H1 (cell line): ENCODE data around the gene SLC35A3. TPM values are rescaled to one million over a fixed set of nuclear protein-coding genes. Genes with fewer than 3 reads are reported as not detected.

ENCODE experiments used
- CTCF ChIA-PET: fragments of 300-600 bp; sonication (Branson Sonifier 250); formaldehyde crosslinking; loops from one replicate; lab custom pipeline; 2021; ENCODE audit not compliant: partially characterized antibody; lab: Charles Lee
- POLR2A ChIA-PET: fragments of 300-600 bp; sonication (Branson Sonifier 250); formaldehyde crosslinking; loops from one replicate; lab custom pipeline; 2021; ENCODE audit warnings: inconsistent platforms; ENCODE audit not compliant: partially characterized antibody; lab: Charles Lee
- DNase-seq, 2 experiments: peaks; one replicate each; pipeline versions ENCODE4 v3.0.0 to v3.0.0-alpha.2; 2010 to 2022; ENCODE audit warnings: low spot score in 2 of 2, low read depth in 1 of 2, mixed read lengths in 1 of 2
- FAIRE-seq: peaks from 2 replicates; lab custom pipeline; 2011; peaks lifted over from hg19 to GRCh38; lab: Jason Lieb, UNC
- H2AFZ ChIP-seq: 2 replicates; pipeline ENCODE4 v1.8.1; 2012; ENCODE audit warnings: low read length, inconsistent platforms
- H2AK5ac ChIP-seq: 2 replicates; pipeline ENCODE4 v1.6.1; 2013; ENCODE audit warnings: low read depth, low read length
- H2BK120ac ChIP-seq: replicated peaks from 2 replicates; pipeline ENCODE3; 2013; ENCODE audit warnings: low read depth, low read length, inconsistent platforms
- H2BK12ac ChIP-seq: 2 replicates; pipeline ENCODE4 v1.6.1; 2013; ENCODE audit warnings: low read depth, low read length
- H2BK15ac ChIP-seq: 2 replicates; pipeline ENCODE4 v1.6.1; 2013; ENCODE audit warnings: low read length
- H2BK20ac ChIP-seq: 2 replicates; pipeline ENCODE4 v1.6.1; 2013; ENCODE audit warnings: low read length
- H2BK5ac ChIP-seq: 2 replicates; pipeline ENCODE4 v1.6.1; 2013; ENCODE audit warnings: low read depth, low read length
- H3K14ac ChIP-seq: 2 replicates; pipeline ENCODE4 v1.6.1; 2013; ENCODE audit warnings: inconsistent platforms; ENCODE audit not compliant: insufficient read length
- H3K18ac ChIP-seq: 2 replicates; pipeline ENCODE4 v1.6.1; 2013; ENCODE audit warnings: low read length; ENCODE audit errors: extremely low read depth
- H3K23ac ChIP-seq: 2 replicates; pipeline ENCODE4 v1.6.1; 2013; ENCODE audit warnings: inconsistent platforms; ENCODE audit not compliant: insufficient read length
- H3K23me2 ChIP-seq: 2 replicates; pipeline ENCODE4 v1.6.1; 2013; ENCODE audit warnings: low read depth, low read length
- H3K27ac ChIP-seq: 2 replicates; pipeline ENCODE4 v1.6.1; 2011; ENCODE audit warnings: low read depth, low read length, inconsistent platforms
- H3K27me3 ChIP-seq, 4 experiments: replicated peaks in 1 of 4; 1 replicate in 1 of 4; 2 replicates in 3 of 4; pipeline versions ENCODE4 v1.6.1 to v1.8.1; 2011 to 2013; ENCODE audit warnings: low read length in 3 of 4, mild to moderate bottlenecking in 3 of 4, inconsistent platforms in 2 of 4, mixed read lengths in 2 of 4, moderate library complexity in 1 of 4; ENCODE audit not compliant: control insufficient read depth in 3 of 4, insufficient read depth in 3 of 4; ENCODE audit errors: extremely low read depth in 1 of 4
- H3K36me3 ChIP-seq, 4 experiments: 2 replicates each; pipeline versions ENCODE4 v1.6.1 to v1.8.1; 2011 to 2013; ENCODE audit warnings: mild to moderate bottlenecking in 4 of 4, low read length in 3 of 4, moderate library complexity in 2 of 4, control low read depth in 1 of 4, inconsistent platforms in 1 of 4; ENCODE audit not compliant: insufficient read depth in 4 of 4, control insufficient read depth in 2 of 4
- H3K4ac ChIP-seq: replicated peaks from 2 replicates; pipeline ENCODE3; 2013; ENCODE audit warnings: low read length, low read depth, mixed read lengths, inconsistent platforms; ENCODE audit not compliant: insufficient read length
- H3K4me1 ChIP-seq, 4 experiments: replicated peaks in 1 of 4; 1 replicate in 1 of 4; 2 replicates in 3 of 4; pipeline versions ENCODE4 v1.6.1 to v1.8.1; 2011 to 2013; ENCODE audit warnings: low read length in 3 of 4, inconsistent platforms in 2 of 4, mixed read lengths in 1 of 4; ENCODE audit not compliant: insufficient read depth in 4 of 4, control insufficient read depth in 3 of 4
- H3K4me2 ChIP-seq, 2 experiments: 2 replicates each; pipeline versions ENCODE4 v1.6.1 to v1.8.1; 2011 to 2013; ENCODE audit warnings: low read depth in 2 of 2, low read length in 2 of 2, control low read depth in 1 of 2, inconsistent platforms in 1 of 2, mild to moderate bottlenecking in 1 of 2; ENCODE audit not compliant: insufficient read depth in 1 of 2
- H3K4me3 ChIP-seq, 4 experiments: fragments of 200-600, 300-600 bp in 1 of 4; sonication (generic), shearing (Covaris generic), sonication (Bioruptor Twin) in 1 of 4; 2 replicates each; pipeline versions ENCODE4 v1.5.1 to v1.8.1; 2011 to 2016; ENCODE audit warnings: low read length in 4 of 4, low read depth in 3 of 4, control low read depth in 2 of 4, inconsistent platforms in 2 of 4, mild to moderate bottlenecking in 2 of 4, mixed read lengths in 1 of 4, moderate library complexity in 1 of 4; ENCODE audit not compliant: insufficient read depth in 2 of 4; ENCODE audit errors: extremely low read depth in 1 of 4
- H3K56ac ChIP-seq: replicated peaks from 2 replicates; pipeline ENCODE3; 2013; ENCODE audit warnings: low read depth, mild to moderate bottlenecking, mixed read lengths, low read length, inconsistent platforms; ENCODE audit not compliant: insufficient read length
- H3K79me1 ChIP-seq: 2 replicates; pipeline ENCODE4 v1.6.1; 2013; ENCODE audit warnings: low read depth, low read length, control low read depth
- H3K79me2 ChIP-seq, 2 experiments: 2 replicates each; pipeline versions ENCODE4 v1.6.1 to v1.8.1; 2012 to 2013; ENCODE audit warnings: low read length in 2 of 2, mild to moderate bottlenecking in 2 of 2, inconsistent platforms in 1 of 2; ENCODE audit not compliant: insufficient read depth in 2 of 2, control insufficient read depth in 1 of 2
- H3K9ac ChIP-seq, 4 experiments: replicated peaks in 1 of 4; 1 replicate in 1 of 4; 2 replicates in 3 of 4; pipeline versions ENCODE4 v1.6.1 to v1.8.1; 2011 to 2013; ENCODE audit warnings: low read depth in 3 of 4, low read length in 3 of 4, control low read depth in 2 of 4, mild to moderate bottlenecking in 2 of 4, moderate library complexity in 2 of 4, inconsistent platforms in 1 of 4; ENCODE audit errors: extremely low read depth in 1 of 4
- H3K9me3 ChIP-seq, 2 experiments: 2 replicates each; pipeline versions ENCODE4 v1.6.1 to v1.8.1; 2012 to 2013; ENCODE audit warnings: mild to moderate bottlenecking in 2 of 2, moderate library complexity in 2 of 2, control low read depth in 1 of 2, inconsistent platforms in 1 of 2, low read depth in 1 of 2, low read length in 1 of 2, mixed read lengths in 1 of 2; ENCODE audit not compliant: insufficient read depth in 2 of 2
- H4K20me1 ChIP-seq, 2 experiments: replicated peaks in 1 of 2; 2 replicates each; pipeline versions ENCODE3 to v1.8.1; 2011 to 2013; ENCODE audit warnings: inconsistent platforms in 2 of 2, low read length in 2 of 2, mild to moderate bottlenecking in 1 of 2; ENCODE audit not compliant: insufficient read depth in 2 of 2, control insufficient read depth in 1 of 2
- H4K5ac ChIP-seq: 2 replicates; pipeline ENCODE4 v1.6.1; 2013; ENCODE audit warnings: low read length, low read depth, mixed read lengths, inconsistent platforms; ENCODE audit not compliant: insufficient read length
- H4K8ac ChIP-seq: 2 replicates; pipeline ENCODE4 v1.8.0; 2013; ENCODE audit warnings: mild to moderate bottlenecking, moderate library complexity, low read length, inconsistent platforms; ENCODE audit not compliant: insufficient read depth; ENCODE audit errors: extremely low read depth
- H4K91ac ChIP-seq: replicated peaks from 2 replicates; pipeline ENCODE3; 2013; ENCODE audit warnings: low read length, mixed read lengths, inconsistent platforms; ENCODE audit not compliant: insufficient read length
- CREB1 ChIP-seq: IDR thresholded peaks from 2 replicates; pipeline ENCODE4 v1.6.1; 2012; ENCODE audit warnings: inconsistent platforms
- CTCF ChIP-seq, 3 experiments: IDR thresholded peaks; 1 replicate in 2 of 3; 2 replicates in 1 of 3; pipeline versions ENCODE4 v1.5.1 to v1.6.1; 2011; ENCODE audit warnings: low read length in 3 of 3, mild to moderate bottlenecking in 3 of 3, inconsistent platforms in 2 of 3, low read depth in 1 of 3, moderate library complexity in 1 of 3; ENCODE audit not compliant: insufficient read depth in 1 of 3; ENCODE audit errors: control extremely low read depth in 1 of 3
- EP300 ChIP-seq, 2 experiments: IDR thresholded peaks; 1 replicate in 1 of 2; 2 replicates in 1 of 2; pipeline ENCODE4 v1.6.1; 2011 to 2012; ENCODE audit warnings: low read depth in 2 of 2, low read length in 2 of 2, mild to moderate bottlenecking in 2 of 2, borderline replicate concordance in 1 of 2, inconsistent platforms in 1 of 2, moderate library complexity in 1 of 2
- KDM4A ChIP-seq: IDR thresholded peaks from one replicate; pipeline ENCODE4 v1.7.1; 2012; ENCODE audit warnings: low read depth, mild to moderate bottlenecking, moderate library complexity, low read length, inconsistent platforms; ENCODE audit not compliant: severe bottlenecking
- MAFK ChIP-seq: IDR thresholded peaks from 2 replicates; pipeline ENCODE4 v1.6.1; 2012; ENCODE audit warnings: low read depth, mild to moderate bottlenecking, improper control_type of control experiment, low read length
- NANOG ChIP-seq: IDR thresholded peaks from 2 replicates; pipeline ENCODE4 v1.6.1; 2011; ENCODE audit warnings: low read length, low read depth, mild to moderate bottlenecking, inconsistent platforms; ENCODE audit not compliant: insufficient read depth, poor library complexity, severe bottlenecking
- PHF8 ChIP-seq: fragments of 200-600 bp; sonication (generic); conservative IDR thresholded peaks from 2 replicates; pipeline ENCODE4 v1.7.1; 2012; ENCODE audit warnings: low read depth, mild to moderate bottlenecking, inconsistent platforms, low read length, moderate library complexity
- POLR2A ChIP-seq, 2 experiments: IDR thresholded peaks; 1 replicate in 1 of 2; 2 replicates in 1 of 2; pipeline ENCODE4 v1.6.1; 2011; ENCODE audit warnings: low read depth in 2 of 2, low read length in 2 of 2, mild to moderate bottlenecking in 2 of 2; ENCODE audit errors: control extremely low read depth in 1 of 2
- RAD21 ChIP-seq, 2 experiments: IDR thresholded peaks in 1 of 2; conservative IDR thresholded peaks in 1 of 2; 2 replicates each; pipeline ENCODE4 v1.6.1; 2011; ENCODE audit warnings: low read depth in 2 of 2, low read length in 2 of 2, improper control_type of control experiment in 1 of 2, inconsistent platforms in 1 of 2, mild to moderate bottlenecking in 1 of 2, moderate library complexity in 1 of 2
- USF2 ChIP-seq: IDR thresholded peaks from 2 replicates; pipeline ENCODE4 v1.6.1; 2011; ENCODE audit warnings: low read length, improper control_type of control experiment
- WGBS, 2 experiments: shearing (Covaris generic) in 1 of 2; methylation state at CpG; one replicate each; pipeline versions ENCODE4 v1.1.6 to v1.1.7; 2013 to 2015; ENCODE audit warnings: low lambda C conversion rate in 2 of 2, mixed read lengths in 2 of 2, inconsistent platforms in 1 of 2, low coverage in 1 of 2, missing lambda C conversion rate in 1 of 2; ENCODE audit not compliant: insufficient replicate concordance in 2 of 2, insufficient coverage in 1 of 2, insufficient read length in 1 of 2; ENCODE audit errors: extremely low coverage in 1 of 2, missing lambda C conversion rate in 1 of 2; 5-methylcytosine and 5-hydroxymethylcytosine counted together
- polyA plus RNA-seq, 7 experiments: library from polyadenylated mRNA; depleted of rRNA in 3 of 7; stranded (reverse) in 5 of 7; unstranded in 2 of 7; fragments of >200 nt in 5 of 7; fragments of 200-250 nt in 2 of 7; gene quantifications; 1 replicate in 5 of 7; 2 replicates in 1 of 7; 4 replicates in 1 of 7; pipeline versions ENCODE4 v1.2.1 to v1.2.3, GENCODE V29; 2011 to 2013; ENCODE audit warnings: missing spikeins in 2 of 7, mixed read lengths in 2 of 7
- total RNA-seq: library from RNA; stranded (reverse); fragmentation: NEBNext Ultra II Directional; extraction: Animal tissue kit (Norgen Biotek cat#: 25700); gene quantifications from 2 replicates; pipeline ENCODE4 v1.2.1, GENCODE V29; 2021

The SLC35A3 gene
- total and polyA plus RNA-seq, 2 of the 8 experiments (the other 6 are each of a cell fraction or from before 2014, with no cell fraction given), result 3.0 to 13.8 TPM

GRCh38 chr1:99955375-99955774 is 14.4 kb upstream of the SLC35A3 start:
- Histone ChIP-seq H3K56ac (no peak overlapping the region), H4K8ac (no peak overlapping the region), H3K4me1 (peaks cover 0 to 4% (median 2%) of the 10 kb centered on the region in 4 experiments; a peak in 3 of 7 replicates), H4K20me1 (no peaks in the 10 kb centered on the region), H2BK5ac (no peak overlapping the region), H3K23me2 (no peaks in the 10 kb centered on the region), H3K23ac (no peak overlapping the region), H3K4me3 (no peak overlapping the region), H3K9me3 (no peaks in the 10 kb centered on the region), H2AFZ (no peak overlapping the region), H3K27me3 (no peaks in the 10 kb centered on the region), H3K27ac (no peak overlapping the region), H3K4me2 (no peak overlapping the region), H2BK15ac (no peak overlapping the region), H4K5ac (no peak overlapping the region), H4K91ac (no peak overlapping the region), H2BK20ac (no peak overlapping the region), H3K9ac (no peak overlapping the region), H2AK5ac (no peak overlapping the region), H3K18ac (no peak overlapping the region), H3K79me1 (no peaks in the 10 kb centered on the region), H3K14ac (no peak overlapping the region), H3K79me2 (no peaks in the 10 kb centered on the region), H2BK12ac (no peak overlapping the region), H3K4ac (no peak overlapping the region), H2BK120ac (no peak overlapping the region), H3K36me3 (no peaks in the 10 kb centered on the region; a peak in 2 of 8 replicates)
- 91% methylated on average over 3 of the region's 3 CpGs; no CpG with 5 or more reads in 1 of the 2 experiments for WGBS, 2 experiments
- DNase-seq (no peak), FAIRE-seq (no peak)
- ChIA-PET CTCF (no interaction called here), POLR2A (no interaction called here)
- TF ChIP-seq PHF8 (no peak), POLR2A (IDR thresholded peaks at IDR 0.05; ENCODE audit: control extremely low read depth in 1 of 2, low read depth in 2 of 2, low read length in 2 of 2) (no peak), KDM4A (no peak), NANOG (no peak), USF2 (no peak), MAFK (no peak), RAD21 (IDR thresholded peaks at IDR 0.05 in 1 of 2, conservative IDR thresholded peaks at IDR 0.05 in 1 of 2; ENCODE audit: low read depth in 2 of 2, low read length in 2 of 2) (no peak), EP300 (IDR thresholded peaks at IDR 0.05; ENCODE audit: borderline replicate concordance in 1 of 2, low read depth in 2 of 2, low read length in 2 of 2) (no peak), CREB1 (no peak), CTCF (IDR thresholded peaks at IDR 0.05; ENCODE audit: control extremely low read depth in 1 of 3, insufficient read depth in 1 of 3, low read depth in 1 of 3, low read length in 3 of 3) (no peak)
